Fibroblast of skin of back (primary cell): ENCODE measurements around the gene CUL1.

Experiments used
- DNase-seq: peaks from one replicate; pipeline ENCODE4 v3.0.0-alpha.2; 2013

Gene CUL1

GRCh38 chr7:148770004-148770403 is 71.3 kb downstream of the CUL1 start:
- no peak for DNase-seq

GRCh38 chr7:148772297-148773089 is 73.8 kb downstream of the CUL1 start:
- peak; percentile 93 for DNase-seq

GRCh38 chr7:148773334-148773733 is 74.6 kb downstream of the CUL1 start:
- DNase-seq = peak; percentile 52

GRCh38 chr7:148774471-148774870 is 75.8 kb downstream of the CUL1 start:
- DNase-seq = no peak

GRCh38 chr7:148782757-148783456 is 84.2 kb downstream of the CUL1 start:
- no peak for DNase-seq

- no peak for DNase-seq
These were observed 85.3 kb downstream of the CUL1 start for GRCh38 chr7:148783801-148784527.

- DNase-seq = no peak
These were observed 89.0 kb downstream of the CUL1 start for GRCh38 chr7:148787571-148788295.

- no peak for DNase-seq
These were observed 90.5 kb downstream of the CUL1 start for GRCh38 chr7:148789220-148789619.

GRCh38 chr7:148790131-148790726 is 91.5 kb downstream of the CUL1 start:
- no peak for DNase-seq

- no peak for DNase-seq
These were observed 92.1 kb downstream of the CUL1 start for GRCh38 chr7:148790850-148791249.

- DNase-seq = no peak
These were observed 92.8 kb downstream of the CUL1 start for GRCh38 chr7:148791546-148791945.

- DNase-seq = no peak
These were observed 94.9 kb downstream of the CUL1 start for GRCh38 chr7:148793590-148793989.

- DNase-seq = no peak
These were observed 95.8 kb downstream of the CUL1 start for GRCh38 chr7:148794476-148794875.

GRCh38 chr7:148796841-148797240 is 98.1 kb downstream of the CUL1 start:
- no peak for DNase-seq

GRCh38 chr7:148799893-148800555 is 101.3 kb downstream of the CUL1 start:
- DNase-seq = no peak

- DNase-seq = no peak
These were observed 102.0 kb downstream of the CUL1 start for GRCh38 chr7:148800677-148801076.

- DNase-seq = no peak
These were observed 103.4 kb downstream of the CUL1 start for GRCh38 chr7:148802101-148802493.

- DNase-seq = no peak
These were observed 104.4 kb downstream of the CUL1 start for GRCh38 chr7:148803094-148803493.

- no peak for DNase-seq
These were observed 105.9 kb downstream of the CUL1 start for GRCh38 chr7:148804343-148805235.

GRCh38 chr7:148806187-148806586 is 107.5 kb downstream of the CUL1 start:
- no peak for DNase-seq

- no peak for DNase-seq
These were observed 108.7 kb downstream of the CUL1 start for GRCh38 chr7:148807436-148807835.
